Measurements from ENCODE around the gene ADH5.
"Not testable (repeated sequence)": the region's sequence is repeated elsewhere in the genome, so short reads cannot be mapped to it uniquely, and the experiment has no call there.

ADH5 gene

DNA sequence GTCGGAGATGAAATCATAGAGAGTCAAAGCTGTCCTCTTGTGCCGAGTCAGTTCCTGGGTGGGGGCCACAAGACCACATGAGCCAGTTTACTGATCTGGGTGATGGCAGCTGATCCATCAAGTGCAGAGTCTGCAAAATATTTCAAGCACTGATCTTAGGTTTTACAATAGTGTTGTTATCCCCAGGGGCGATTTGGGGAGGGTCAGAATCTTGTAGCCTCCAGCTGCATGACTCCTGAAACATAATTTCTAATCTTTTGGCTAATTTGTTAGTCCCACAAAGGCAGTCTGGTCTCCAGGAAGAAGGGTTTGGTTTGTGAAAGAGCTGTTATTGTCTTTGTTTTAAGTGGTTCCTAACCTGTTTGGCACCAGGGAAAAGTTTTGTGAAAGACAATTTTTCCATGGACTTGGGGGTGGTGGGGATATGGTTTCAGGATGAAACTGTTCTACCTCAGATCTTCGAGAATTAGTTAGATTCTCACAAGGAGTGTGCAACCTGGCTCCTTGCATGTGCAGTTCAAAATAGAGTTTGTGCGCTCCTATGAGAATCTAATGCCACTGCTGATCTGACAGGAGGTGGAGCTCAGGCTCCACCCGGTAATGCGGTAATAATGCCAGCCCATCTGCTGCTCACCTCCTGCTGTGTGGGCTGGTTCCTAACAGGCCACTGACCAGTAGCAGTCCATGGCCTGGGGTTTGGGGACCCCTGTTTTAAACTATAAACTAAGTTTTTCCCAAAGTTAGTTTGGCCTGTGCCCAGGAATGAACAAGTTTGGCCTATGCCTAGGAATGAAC is 63.9 kb downstream of the ADH5 start:
- Histone ChIP-seq H3K36me3 (ENCODE audit: control insufficient read depth in 2 of 2, insufficient read depth in 1 of 2, low read length in 2 of 2) (peaks cover 0 to 4% of the 10 kb centered on the region in 2 experiments; a peak in 1 of 3 replicates), H3K4me3 (ENCODE audit: low read depth, low read length) (no peak overlapping the region), H3K27ac (ENCODE audit: extremely low read depth, low read depth, low read length) (no peak overlapping the region), H3K4me1 (ENCODE audit: control insufficient read depth, insufficient read depth, low read length) (no peaks in the 10 kb centered on the region), H3K9me3 (ENCODE audit: control insufficient read depth, insufficient read depth, low read depth, low read length) (no peaks in the 10 kb centered on the region)
- ChIA-PET POLR2A (no interaction called here), CTCF (no interaction called here)
- TF ChIP-seq ZNF266 (tag by site-specific recombination; IDR thresholded peaks at IDR 0.05; ENCODE audit: low read depth) = no peak
- no peak for TF ChIP-seq EGR2 (tag by site-specific recombination; IDR thresholded peaks at IDR 0.05; ENCODE audit: low read depth)
- TF ChIP-seq MYNN (tag by site-specific recombination; IDR thresholded peaks at IDR 0.05; ENCODE audit: borderline replicate concordance) = no peak
- peak; percentile 5; the same call in 1 of the 2 replicates for TF ChIP-seq ZNF654 (tag by site-specific recombination; IDR thresholded peaks at IDR 0.05; ENCODE audit: low read depth)
- TF ChIP-seq, protein P1, sequence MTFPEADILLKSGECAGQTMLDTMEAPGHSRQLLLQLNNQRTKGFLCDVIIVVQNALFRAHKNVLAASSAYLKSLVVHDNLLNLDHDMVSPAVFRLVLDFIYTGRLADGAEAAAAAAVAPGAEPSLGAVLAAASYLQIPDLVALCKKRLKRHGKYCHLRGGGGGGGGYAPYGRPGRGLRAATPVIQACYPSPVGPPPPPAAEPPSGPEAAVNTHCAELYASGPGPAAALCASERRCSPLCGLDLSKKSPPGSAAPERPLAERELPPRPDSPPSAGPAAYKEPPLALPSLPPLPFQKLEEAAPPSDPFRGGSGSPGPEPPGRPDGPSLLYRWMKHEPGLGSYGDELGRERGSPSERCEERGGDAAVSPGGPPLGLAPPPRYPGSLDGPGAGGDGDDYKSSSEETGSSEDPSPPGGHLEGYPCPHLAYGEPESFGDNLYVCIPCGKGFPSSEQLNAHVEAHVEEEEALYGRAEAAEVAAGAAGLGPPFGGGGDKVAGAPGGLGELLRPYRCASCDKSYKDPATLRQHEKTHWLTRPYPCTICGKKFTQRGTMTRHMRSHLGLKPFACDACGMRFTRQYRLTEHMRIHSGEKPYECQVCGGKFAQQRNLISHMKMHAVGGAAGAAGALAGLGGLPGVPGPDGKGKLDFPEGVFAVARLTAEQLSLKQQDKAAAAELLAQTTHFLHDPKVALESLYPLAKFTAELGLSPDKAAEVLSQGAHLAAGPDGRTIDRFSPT (tag by site-specific recombination; IDR thresholded peaks at IDR 0.05) = no peak
- no peak for TF ChIP-seq ZNF24 (tag by site-specific recombination; IDR thresholded peaks at IDR 0.05)

DNA sequence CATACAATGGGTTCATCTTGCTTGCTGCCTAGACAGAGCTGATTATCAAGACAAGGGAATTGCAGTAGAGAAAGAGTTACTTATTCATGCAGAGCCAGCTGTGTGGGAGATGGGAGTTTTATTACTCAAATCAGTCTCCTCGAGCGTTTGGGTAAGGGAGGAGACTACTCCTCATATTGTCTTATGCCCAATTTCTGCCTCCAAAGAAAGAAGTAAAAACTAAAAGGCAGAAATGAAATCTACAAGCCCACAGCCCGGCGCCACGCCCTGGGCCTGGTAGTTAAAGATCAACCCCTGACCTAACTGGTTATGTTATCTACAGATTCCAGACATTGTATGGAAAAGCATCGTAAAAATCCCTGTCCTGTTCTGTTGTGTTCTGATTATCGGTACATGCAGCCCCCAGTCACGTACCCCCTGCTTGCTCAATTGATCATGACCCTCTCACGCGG is 64.8 kb downstream of the ADH5 start:
- H3K4me3 ChIP-seq (ENCODE audit: low read depth, low read length); H3K4me1 ChIP-seq (ENCODE audit: control insufficient read depth, insufficient read depth, low read length); H3K9me3 ChIP-seq (ENCODE audit: control insufficient read depth, insufficient read depth, low read depth, low read length); H3K27ac ChIP-seq (ENCODE audit: extremely low read depth, low read depth, low read length); POLR2A ChIA-PET; CTCF ChIA-PET; H3K36me3 ChIP-seq (ENCODE audit: control insufficient read depth in 2 of 2, insufficient read depth in 1 of 2, low read length in 2 of 2): not testable (repeated sequence)

DNA sequence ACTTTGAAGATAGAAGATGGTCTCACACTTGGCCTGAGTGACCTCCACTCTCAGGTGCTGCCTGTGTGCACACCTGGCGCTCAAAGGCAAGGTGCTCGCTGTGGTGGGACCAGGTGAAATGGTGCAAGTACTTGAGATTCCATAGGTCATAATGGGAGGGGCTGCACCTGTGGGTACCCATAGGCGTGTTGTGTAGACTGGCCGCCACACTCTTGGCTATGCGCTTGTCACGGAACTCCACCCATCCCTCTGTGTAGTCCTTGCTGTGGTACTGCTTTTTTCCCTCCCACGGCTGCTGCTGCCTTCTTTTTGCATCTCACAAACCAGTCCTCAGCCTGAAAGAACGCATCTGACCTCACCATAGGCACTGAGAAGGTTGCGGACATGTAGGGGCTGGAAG is 66.0 kb downstream of the ADH5 start:
- Histone ChIP-seq H3K36me3 (ENCODE audit: control insufficient read depth in 2 of 2, insufficient read depth in 1 of 2, low read length in 2 of 2) (peaks cover 0 to 4% of the 10 kb centered on the region in 2 experiments; a peak in 1 of 3 replicates), H3K9me3 (ENCODE audit: control insufficient read depth, insufficient read depth, low read depth, low read length) (no peaks in the 10 kb centered on the region), H3K4me1 (ENCODE audit: control insufficient read depth, insufficient read depth, low read length) (no peaks in the 10 kb centered on the region), H3K27ac (ENCODE audit: extremely low read depth, low read depth, low read length) (no peak overlapping the region), H3K4me3 (ENCODE audit: low read depth, low read length) (peak overlapping the region; percentile 38)
- no peak for TF ChIP-seq ZNF785 (tag by site-specific recombination; IDR thresholded peaks at IDR 0.05)
- no peak for TF ChIP-seq MEIS1 (CRISPR knock-in tag; IDR thresholded peaks at IDR 0.05; ENCODE audit: borderline replicate concordance)
- no peak for TF ChIP-seq ZNF843 (tag by site-specific recombination; IDR thresholded peaks at IDR 0.05)
- TF ChIP-seq SALL2 (tag by site-specific recombination; IDR thresholded peaks at IDR 0.05; ENCODE audit: borderline replicate concordance) = no peak
- TF ChIP-seq ZNF670 (tag by site-specific recombination; IDR thresholded peaks at IDR 0.05; ENCODE audit: low read depth) = no peak
- no peak for TF ChIP-seq ZNF561 (tag by site-specific recombination; IDR thresholded peaks at IDR 0.05; ENCODE audit: borderline replicate concordance)
- no peak for TF ChIP-seq GLIS1 (tag by site-specific recombination; IDR thresholded peaks at IDR 0.05)
- TF ChIP-seq, protein P2, sequence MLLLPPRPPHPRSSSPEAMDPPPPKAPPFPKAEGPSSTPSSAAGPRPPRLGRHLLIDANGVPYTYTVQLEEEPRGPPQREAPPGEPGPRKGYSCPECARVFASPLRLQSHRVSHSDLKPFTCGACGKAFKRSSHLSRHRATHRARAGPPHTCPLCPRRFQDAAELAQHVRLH (tag by site-specific recombination; IDR thresholded peaks at IDR 0.05) = no peak
- TF ChIP-seq ZNF37A (tag by site-specific recombination; IDR thresholded peaks at IDR 0.05) = no peak
- TF ChIP-seq ZNF596 (tag by site-specific recombination; IDR thresholded peaks at IDR 0.05) = no peak
- no peak for TF ChIP-seq SETDB1 (IDR thresholded peaks at IDR 0.05; ENCODE audit: insufficient read length, low read length)
- no peak for TF ChIP-seq ZNF10 (tag by site-specific recombination; IDR thresholded peaks at IDR 0.05)
- ChIA-PET POLR2A (no interaction called here), CTCF (no interaction called here)
